Thyroid gland (tissue), 4 donors: ENCODE measurements around the gene RNF123. TPM values are rescaled to one million over a fixed set of nuclear protein-coding genes. Genes with fewer than 3 reads are reported as not detected.
"Not testable (repeated sequence)": the region's sequence is repeated elsewhere in the genome, so short reads cannot be mapped to it uniquely, and the experiment has no call there.

ENCODE experiments used
- DNase-seq, 2 donors: peaks; one replicate each; pipeline ENCODE4 v3.0.0-alpha.2; 2019
- H3K27ac ChIP-seq, 3 donors: fragments of 200-600 bp; sonication (generic); 1 replicate in 2 of 3; 2 replicates in 1 of 3; pipeline ENCODE4 v1.5.1; 2016 to 2019; ENCODE audit warnings: mild to moderate bottlenecking in 1 of 3, moderate library complexity in 1 of 3
- H3K27me3 ChIP-seq: fragments of 200-600 bp; sonication (generic); one replicate; pipeline ENCODE4 v1.5.1; 2019
- H3K36me3 ChIP-seq, 2 donors: fragments of 200-600 bp; sonication (generic); one replicate each; pipeline ENCODE4 v1.5.1; 2016 to 2019
- H3K4me1 ChIP-seq, 2 donors: fragments of 200-600 bp; sonication (generic); one replicate each; pipeline ENCODE4 v1.5.1; 2017 to 2019
- H3K4me3 ChIP-seq, 3 donors: fragments of 200-600 bp; sonication (generic); replicated peaks in 1 of 3; 1 replicate in 2 of 3; 2 replicates in 1 of 3; pipeline ENCODE4 v1.5.1; 2016; ENCODE audit warnings: mild to moderate bottlenecking in 1 of 3
- H3K9me3 ChIP-seq: fragments of 200-600 bp; sonication (generic); one replicate; pipeline ENCODE4 v1.5.1; 2017
- CTCF ChIP-seq, 6 experiments: fragments of 200-600 bp in 3 of 6; fragments of 450-650 bp in 3 of 6; sonication (generic) in 3 of 6; IDR thresholded peaks; one replicate each; pipeline ENCODE4 v1.5.1; 2016 to 2019; ENCODE audit warnings: antibody characterized with exemption in 6 of 6, mild to moderate bottlenecking in 2 of 6, inconsistent platforms in 1 of 6, moderate library complexity in 1 of 6
- POLR2A ChIP-seq, 2 donors: fragments of 450-650 bp; IDR thresholded peaks; one replicate each; pipeline ENCODE4 v1.6.1; 2017; ENCODE audit warnings: antibody characterized with exemption in 2 of 2, mild to moderate bottlenecking in 2 of 2, moderate library complexity in 1 of 2
- WGBS, 2 donors: methylation state at CpG; one replicate each; pipeline ENCODE4 v1.1.5; 2017; 5-methylcytosine and 5-hydroxymethylcytosine counted together
- intact Hi-C: fragments of 100-400 bp; cut with DNase I; formaldehyde crosslinking; loops from one replicate; pipeline ENCODE4 v1.15.1; 2023
- total RNA-seq, 4 donors: library from RNA; depleted of rRNA; stranded (reverse); fragments of >200 nt; gene quantifications; one replicate each; pipeline ENCODE4 v1.2.3, GENCODE V29; 2016

RNF123 gene
- total RNA-seq, 4 donors from 2014 or later, result 25.9 to 36.8 (median 33.5) TPM

- no peaks in the 10 kb centered on the region for H3K4me1 ChIP-seq
- 88 to 89% methylated on average over 2 of the region's 2 CpGs for WGBS, 2 donors
- H3K27me3 ChIP-seq, result no peaks in the 10 kb centered on the region
- intact Hi-C loops, result no loop called here
- no peaks in the 10 kb centered on the region for H3K36me3 ChIP-seq
- H3K9me3 ChIP-seq, result no peaks in the 10 kb centered on the region
- H3K27ac ChIP-seq, result no peak overlapping the region
- H3K4me3 ChIP-seq, result no peak overlapping the region
- no peak for DNase-seq
- TF ChIP-seq POLR2A (IDR thresholded peaks at IDR 0.05) (no peak), CTCF (IDR thresholded peaks at IDR 0.05) (no peak)
Observed at GRCh38 chr3:49745986-49746385, 56.6 kb downstream of the RNF123 start.

- no peak for DNase-seq
- H3K27me3 ChIP-seq, result no peaks in the 10 kb centered on the region
- H3K36me3 ChIP-seq, result no peaks in the 10 kb centered on the region
- H3K4me1 ChIP-seq, result no peaks in the 10 kb centered on the region
- WGBS, 2 donors, result 93% methylated on average over 13 of the region's 13 CpGs
- H3K4me3 ChIP-seq, result no peak overlapping the region
- H3K9me3 ChIP-seq, result no peaks in the 10 kb centered on the region
- no peak for TF ChIP-seq CTCF (IDR thresholded peaks at IDR 0.05)
- TF ChIP-seq POLR2A (IDR thresholded peaks at IDR 0.05), result no peak
- no peak overlapping the region for H3K27ac ChIP-seq
- intact Hi-C loops, result no loop called here
Observed at GRCh38 chr3:49747792-49748480, 58.6 kb downstream of the RNF123 start.

- H3K36me3 ChIP-seq, DNase-seq, H3K9me3 ChIP-seq, H3K4me3 ChIP-seq, H3K27ac ChIP-seq, H3K27me3 ChIP-seq, intact Hi-C loops, H3K4me1 ChIP-seq: not testable (repeated sequence)
- WGBS, 2 donors, result 64 to 80% methylated on average over 5 of the region's 5 CpGs
Observed at GRCh38 chr3:49748874-49749273, 59.5 kb downstream of the RNF123 start.

GRCh38 chr3:49750056-49750455 is 60.7 kb downstream of the RNF123 start:
- Histone ChIP-seq H3K27ac (no peak overlapping the region), H3K36me3 (no peaks in the 10 kb centered on the region), H3K4me1 (peaks cover 1 to 8% of the 10 kb centered on the region in 2 donors), H3K4me3 (no peak overlapping the region), H3K9me3 (no peaks in the 10 kb centered on the region), H3K27me3 (no peaks in the 10 kb centered on the region)
- intact Hi-C loops, result no loop called here
- no peak for DNase-seq
- no peak for TF ChIP-seq CTCF (IDR thresholded peaks at IDR 0.05)
- no peak for TF ChIP-seq POLR2A (IDR thresholded peaks at IDR 0.05)
- WGBS, 2 donors, result 95% methylated on average over 4 of the region's 4 CpGs

- Histone ChIP-seq H3K4me3 (no peak overlapping the region), H3K36me3 (no peaks in the 10 kb centered on the region), H3K27ac (no peak overlapping the region), H3K27me3 (no peaks in the 10 kb centered on the region), H3K4me1 (peaks cover 4 to 8% of the 10 kb centered on the region in 2 donors), H3K9me3 (no peaks in the 10 kb centered on the region)
- TF ChIP-seq POLR2A (IDR thresholded peaks at IDR 0.05) (no peak), CTCF (IDR thresholded peaks at IDR 0.05) (no peak)
- intact Hi-C loops, result no loop called here
- 93 to 98% methylated on average over 4 of the region's 4 CpGs for WGBS, 2 donors
- DNase-seq, result no peak
Observed at GRCh38 chr3:49751501-49751900, 62.1 kb downstream of the RNF123 start.
